Common myeloid progenitor, CD34-positive (primary cell): ENCODE measurements around the gene GRPEL1.
"Not testable (repeated sequence)": the region's sequence is repeated elsewhere in the genome, so short reads cannot be mapped to it uniquely, and the experiment has no call there.

Source experiments
- CTCF ChIA-PET: fragments of 350-600 bp; sonication (Branson Sonifier 250); formaldehyde crosslinking; loops from one replicate; lab custom pipeline; 2021; ENCODE audit warnings: antibody characterized with exemption; lab: Charles Lee
- POLR2A ChIA-PET: fragments of 350-600 bp; sonication (Branson Sonifier 250); formaldehyde crosslinking; loops from one replicate; lab custom pipeline; 2021; ENCODE audit warnings: antibody characterized with exemption; lab: Charles Lee
- DNase-seq, 3 donors: peaks; one replicate each; pipeline versions ENCODE4 v3.0.0 to v3.0.0-alpha.2; 2013
- H3K27ac ChIP-seq, 2 experiments: 1 replicate in 1 of 2; 2 replicates in 1 of 2; pipeline ENCODE4 v1.7.0; 2013; ENCODE audit warnings: inconsistent platforms in 2 of 2, low read length in 2 of 2, mild to moderate bottlenecking in 2 of 2, low read depth in 1 of 2, moderate library complexity in 1 of 2; ENCODE audit not compliant: severe bottlenecking in 2 of 2, insufficient read depth in 1 of 2, poor library complexity in 1 of 2
- H3K27me3 ChIP-seq, 5 experiments: replicated peaks in 2 of 5; 1 replicate in 3 of 5; 2 replicates in 2 of 5; pipeline versions ENCODE4 v1.6.1 to v1.7.0; 2013; ENCODE audit warnings: low read length in 4 of 5, mild to moderate bottlenecking in 2 of 5, moderate library complexity in 2 of 5, inconsistent platforms in 1 of 5; ENCODE audit not compliant: insufficient read depth in 5 of 5, control insufficient read depth in 4 of 5
- H3K36me3 ChIP-seq, 4 experiments: 1 replicate in 2 of 4; 2 replicates in 2 of 4; pipeline versions ENCODE4 v1.6.1 to v1.7.0; 2013; ENCODE audit warnings: low read length in 3 of 4, control low read depth in 1 of 4, mild to moderate bottlenecking in 1 of 4; ENCODE audit not compliant: control insufficient read depth in 4 of 4, insufficient read depth in 4 of 4
- H3K4me1 ChIP-seq, 4 experiments: 1 replicate in 3 of 4; 2 replicates in 1 of 4; pipeline versions ENCODE4 v1.6.1 to v1.7.1; 2013; ENCODE audit warnings: low read length in 3 of 4, mild to moderate bottlenecking in 3 of 4, control low read depth in 1 of 4, inconsistent platforms in 1 of 4, moderate library complexity in 1 of 4; ENCODE audit not compliant: control insufficient read depth in 4 of 4, insufficient read depth in 4 of 4; ENCODE audit errors: control extremely low read depth in 1 of 4
- H3K4me3 ChIP-seq, 7 experiments: 1 replicate in 4 of 7; 2 replicates in 3 of 7; pipeline versions ENCODE4 v1.5.1 to v1.7.0; 2013; ENCODE audit warnings: mild to moderate bottlenecking in 7 of 7, low read length in 6 of 7, moderate library complexity in 6 of 7, inconsistent platforms in 2 of 7, low read depth in 2 of 7, control low read depth in 1 of 7; ENCODE audit not compliant: insufficient read depth in 4 of 7, control insufficient read depth in 1 of 7; ENCODE audit errors: extremely low read depth in 1 of 7
- H3K9me3 ChIP-seq, 5 experiments: 1 replicate in 4 of 5; 2 replicates in 1 of 5; pipeline versions ENCODE4 v1.6.1 to v1.7.1; 2013; ENCODE audit warnings: low read length in 4 of 5, mild to moderate bottlenecking in 2 of 5, inconsistent platforms in 1 of 5, low read depth in 1 of 5, moderate library complexity in 1 of 5; ENCODE audit not compliant: control insufficient read depth in 4 of 5, insufficient read depth in 2 of 5; ENCODE audit errors: control extremely low read depth in 1 of 5
- WGBS: methylation state at CpG from one replicate; pipeline ENCODE4 v1.1.5; 2013; ENCODE audit not compliant: insufficient coverage; 5-methylcytosine and 5-hydroxymethylcytosine counted together

The GRPEL1 gene

DNA sequence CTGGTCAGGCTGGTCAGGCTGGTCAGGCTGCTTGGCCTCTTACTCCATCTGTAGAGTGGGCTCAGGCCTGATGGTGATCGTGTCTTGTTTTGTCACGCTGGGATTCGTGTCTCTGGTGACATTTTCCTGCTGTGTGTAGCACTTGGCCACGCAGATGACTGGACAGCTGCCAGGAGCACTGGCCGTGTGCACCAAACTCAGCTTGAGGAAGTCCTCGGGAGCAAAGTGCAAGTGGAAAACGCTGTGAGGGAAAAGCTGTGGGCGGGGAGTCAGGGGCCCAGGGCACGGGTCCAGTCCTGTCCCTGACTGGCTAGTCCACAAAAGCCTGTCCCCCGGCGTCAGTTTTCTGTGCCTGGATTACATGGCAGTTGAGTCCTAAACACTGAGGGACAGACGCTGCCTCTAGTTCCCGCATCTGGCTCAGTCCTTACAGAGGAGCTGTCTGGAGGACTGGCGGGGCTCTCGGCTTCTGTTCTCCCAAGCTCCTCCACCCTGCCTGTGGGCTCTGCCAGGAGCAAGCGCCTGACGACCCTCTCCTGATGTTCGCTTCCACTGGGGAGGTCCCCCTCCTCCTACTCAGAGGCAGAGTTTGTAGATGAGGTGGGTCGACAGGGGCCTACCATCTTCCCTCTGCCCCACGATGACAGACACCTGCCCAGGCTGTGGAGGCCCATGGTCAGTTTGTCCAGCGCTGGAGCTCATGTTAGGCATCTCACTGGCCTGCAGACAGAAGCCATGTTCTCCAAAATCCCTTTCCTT, 35.9 kb upstream of the GRPEL1 start:
- ChIA-PET CTCF (interaction anchor here (0.8 to 2.6 kb wide), 4 partner anchors 17 to 192 kb away, joined by 3 to 11 read pairs (median 4); no protein-coding TSS in a partner anchor), POLR2A (interaction anchor here (0.6 to 0.9 kb wide), 2 partner anchors 8 to 1833 kb away, joined by 3 to 5 read pairs; no protein-coding TSS in a partner anchor)
- Histone ChIP-seq H3K27ac (no peak overlapping the region), H3K27me3 (peaks cover 0 to 40% (median 16%) of the 10 kb centered on the region in 5 experiments), H3K4me3 (peak overlapping the region in 2 of 7 experiments; percentile 1 to 84), H3K9me3 (no peaks in the 10 kb centered on the region), H3K36me3 (no peaks in the 10 kb centered on the region), H3K4me1 (peaks cover 0 to 19% (median 15%) of the 10 kb centered on the region in 4 experiments)
- 33% methylated on average over 18 of the region's 21 CpGs for WGBS
- peak; percentile 21 to 54 (median 46) for DNase-seq

DNA sequence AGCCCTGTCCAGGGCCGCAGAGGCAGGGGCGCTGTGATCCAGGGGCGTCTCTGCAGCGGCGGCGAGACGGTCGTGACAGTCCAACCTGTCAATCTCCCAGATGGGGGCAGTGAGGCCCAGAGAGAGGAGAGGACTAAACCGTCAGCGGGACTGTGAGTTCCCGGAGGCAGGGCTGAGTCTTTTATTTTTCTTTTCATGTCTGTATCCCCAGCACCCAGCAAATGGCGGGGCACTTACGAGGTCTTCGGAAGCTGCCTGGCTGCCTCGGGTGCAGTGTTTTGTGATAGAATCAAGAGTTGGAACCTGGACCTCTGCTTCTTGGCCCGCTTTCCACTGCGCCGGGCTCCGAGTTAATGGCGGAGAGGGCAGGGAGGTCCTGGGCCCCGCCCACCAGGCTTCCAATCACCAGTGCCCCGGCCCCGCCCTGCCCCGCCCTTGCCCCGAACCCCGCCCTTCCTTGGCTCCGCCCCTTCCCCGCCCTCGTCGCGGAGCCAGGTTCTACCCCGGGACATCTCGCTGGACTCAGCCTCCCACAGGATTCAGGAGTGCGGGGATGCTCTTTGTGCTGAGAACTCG, 35.3 kb upstream of the GRPEL1 start:
- peak overlapping the region in 1 of 2 experiments; percentile 43 for H3K27ac ChIP-seq
- peak overlapping the region; percentile 36 to 84 (median 65) for H3K4me3 ChIP-seq
- 2% methylated on average over 28 of the region's 35 CpGs for WGBS
- ChIA-PET POLR2A (interaction anchor here (0.9 kb wide), 1 partner anchor 9 kb away, joined by 3 read pairs; no protein-coding TSS in a partner anchor), CTCF (interaction anchor here (0.8 to 2.6 kb wide), 5 partner anchors 9 to 193 kb away, joined by 3 to 11 read pairs (median 4); no protein-coding TSS in a partner anchor)
- peak; percentile 69 to 72 (median 71) for DNase-seq
- no peaks in the 10 kb centered on the region for H3K36me3 ChIP-seq
- peaks cover 0 to 19% (median 15%) of the 10 kb centered on the region in 4 experiments for H3K4me1 ChIP-seq
- H3K27me3 ChIP-seq, result peaks cover 0 to 44% (median 16%) of the 10 kb centered on the region in 5 experiments
- no peaks in the 10 kb centered on the region for H3K9me3 ChIP-seq

GRCh38 chr4:7102516-7102909, 34.6 kb upstream of the GRPEL1 start:
- 75% methylated on average over 5 of the region's 12 CpGs for WGBS

DNA sequence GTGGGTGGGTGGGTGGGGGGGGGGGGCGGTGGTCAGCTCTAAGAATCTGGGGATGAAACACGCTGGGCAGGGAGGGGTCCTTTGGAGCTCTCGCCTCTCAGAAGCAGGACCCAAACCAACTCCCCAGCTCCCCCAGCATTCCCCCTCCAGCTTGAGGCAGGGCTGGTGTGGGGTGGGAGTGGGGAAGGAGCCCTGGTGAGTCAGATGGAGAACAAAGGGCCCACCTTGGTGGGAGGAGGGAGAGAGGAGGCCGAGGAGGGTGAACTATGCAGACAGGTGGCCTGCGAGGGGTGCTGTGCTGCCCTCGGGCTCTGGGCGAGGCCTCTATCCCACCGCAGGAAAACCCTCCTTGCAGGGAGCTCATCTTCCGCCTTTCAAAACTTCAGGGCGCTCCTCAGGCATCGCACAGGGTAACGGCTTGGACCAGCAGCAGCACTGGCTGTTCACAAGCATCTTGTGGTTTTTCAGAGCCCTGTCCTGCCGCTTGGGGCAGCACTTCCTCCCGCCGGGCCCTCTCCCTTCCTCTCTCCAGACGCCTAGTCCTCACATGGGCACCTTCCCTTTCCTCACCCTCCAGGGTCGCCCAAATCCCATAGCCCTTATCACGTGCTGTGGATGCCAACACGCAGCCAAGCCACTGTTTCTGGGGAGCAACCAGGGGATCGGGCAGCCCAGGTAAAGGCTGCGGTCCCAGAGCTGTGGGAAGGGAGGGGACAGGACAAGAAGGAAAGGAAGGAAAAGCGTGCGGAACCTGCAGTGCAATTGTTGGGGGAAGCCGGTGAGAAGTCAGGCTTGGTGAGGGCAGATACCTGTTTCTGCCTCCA, 34.0 kb upstream of the GRPEL1 start:
- ChIA-PET POLR2A (interaction anchor here (0.6 kb wide), 1 partner anchor 243 kb away, joined by 3 read pairs; no protein-coding TSS in a partner anchor), CTCF (interaction anchor here (0.9 to 2.6 kb wide), 6 partner anchors 8 to 58 kb away, joined by 3 to 11 read pairs (median 4); partner anchors contain the start of gene TADA2B)
- peaks cover 0 to 19% (median 15%) of the 10 kb centered on the region in 4 experiments for H3K4me1 ChIP-seq
- 14% methylated on average over 14 of the region's 24 CpGs for WGBS
- no peaks in the 10 kb centered on the region for H3K36me3 ChIP-seq
- no peaks in the 10 kb centered on the region for H3K9me3 ChIP-seq
- H3K27me3 ChIP-seq, result peaks cover 0 to 46% (median 20%) of the 10 kb centered on the region in 5 experiments
- peak; percentile 45 to 65 (median 50) for DNase-seq
- H3K4me3 ChIP-seq, result peak overlapping the region in 2 of 7 experiments; percentile 40 to 84
- no peak overlapping the region for H3K27ac ChIP-seq

More at GRCh38 chr4:7102516-7102909, 34.6 kb upstream of the GRPEL1 start:
- Histone ChIP-seq H3K27me3 (peaks cover 0 to 44% (median 18%) of the 10 kb centered on the region in 5 experiments), H3K4me3 (peak overlapping the region in 5 of 7 experiments; percentile 64 to 84 (median 70)), H3K4me1 (peaks cover 0 to 19% (median 15%) of the 10 kb centered on the region in 4 experiments)
- CTCF ChIA-PET, result interaction anchor here (1.2 to 2.6 kb wide), 6 partner anchors 9 to 194 kb away, joined by 3 to 11 read pairs (median 4); partner anchors contain the start of gene TADA2B
- POLR2A ChIA-PET, result interaction anchor here (0.6 kb wide), 1 partner anchor 243 kb away, joined by 3 read pairs; no protein-coding TSS in a partner anchor
- not testable (repeated sequence) for H3K36me3 ChIP-seq, H3K27ac ChIP-seq, DNase-seq, H3K9me3 ChIP-seq

- Histone ChIP-seq H3K27ac (no peak overlapping the region), H3K36me3 (no peaks in the 10 kb centered on the region), H3K4me3 (no peak overlapping the region), H3K4me1 (peaks cover 0 to under 1% (median 0%) of the 10 kb centered on the region in 4 experiments), H3K27me3 (peaks cover 2 to 39% (median 11%) of the 10 kb centered on the region in 5 experiments), H3K9me3 (peaks cover 0 to 2% (median 0%) of the 10 kb centered on the region in 5 experiments)
- POLR2A ChIA-PET, result interaction anchor here (0.6 kb wide), 1 partner anchor 860 kb away, joined by 3 read pairs; no protein-coding TSS in a partner anchor
- CTCF ChIA-PET, result interaction anchor here (1.1 kb wide), 1 partner anchor 90 kb away, joined by 3 read pairs; no protein-coding TSS in a partner anchor
- 95% methylated on average over 7 of the region's 7 CpGs for whole genome bisulfite sequencing
- no peak for DNase-seq
Measured at GRCh38 chr4:7096236-7096635, 28.4 kb upstream of the GRPEL1 start.

- 91% methylated on average over 13 of the region's 16 CpGs for WGBS
- Histone ChIP-seq H3K4me1 (no peaks in the 10 kb centered on the region), H3K27ac (no peak overlapping the region), H3K36me3 (no peaks in the 10 kb centered on the region), H3K27me3 (peaks cover 2 to 43% (median 11%) of the 10 kb centered on the region in 5 experiments), H3K4me3 (no peak overlapping the region), H3K9me3 (peaks cover 0 to 2% (median 0%) of the 10 kb centered on the region in 5 experiments)
- DNase-seq, result no peak
- CTCF ChIA-PET, result interaction anchor here (0.8 kb wide), 1 partner anchor 11 kb away, joined by 3 read pairs; no protein-coding TSS in a partner anchor
- POLR2A ChIA-PET, result no interaction called here
Measured at GRCh38 chr4:7095611-7096155, 27.8 kb upstream of the GRPEL1 start.
